ENCODE results near the gene KCNJ15.

DNA sequence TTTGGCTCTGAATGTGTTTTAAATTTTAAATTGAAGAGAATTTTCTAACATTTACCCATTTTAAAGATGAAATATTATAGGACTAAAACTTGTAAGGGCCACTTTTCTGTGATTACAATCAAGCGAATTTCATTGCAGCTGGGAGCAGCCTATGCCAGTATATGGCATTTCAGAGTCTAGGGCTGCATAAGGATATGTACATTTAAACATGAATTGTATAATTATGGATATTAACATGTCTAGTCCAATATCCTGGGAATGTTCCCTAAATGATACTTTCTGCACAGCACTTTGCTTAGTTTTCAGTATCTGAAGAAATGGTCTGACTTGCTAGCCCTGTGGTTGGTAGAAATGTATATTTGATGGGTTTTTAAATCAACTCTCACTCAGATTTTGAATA, 8.4 kb downstream of the KCNJ15 start:
- TF ChIP-seq, protein P1, sequence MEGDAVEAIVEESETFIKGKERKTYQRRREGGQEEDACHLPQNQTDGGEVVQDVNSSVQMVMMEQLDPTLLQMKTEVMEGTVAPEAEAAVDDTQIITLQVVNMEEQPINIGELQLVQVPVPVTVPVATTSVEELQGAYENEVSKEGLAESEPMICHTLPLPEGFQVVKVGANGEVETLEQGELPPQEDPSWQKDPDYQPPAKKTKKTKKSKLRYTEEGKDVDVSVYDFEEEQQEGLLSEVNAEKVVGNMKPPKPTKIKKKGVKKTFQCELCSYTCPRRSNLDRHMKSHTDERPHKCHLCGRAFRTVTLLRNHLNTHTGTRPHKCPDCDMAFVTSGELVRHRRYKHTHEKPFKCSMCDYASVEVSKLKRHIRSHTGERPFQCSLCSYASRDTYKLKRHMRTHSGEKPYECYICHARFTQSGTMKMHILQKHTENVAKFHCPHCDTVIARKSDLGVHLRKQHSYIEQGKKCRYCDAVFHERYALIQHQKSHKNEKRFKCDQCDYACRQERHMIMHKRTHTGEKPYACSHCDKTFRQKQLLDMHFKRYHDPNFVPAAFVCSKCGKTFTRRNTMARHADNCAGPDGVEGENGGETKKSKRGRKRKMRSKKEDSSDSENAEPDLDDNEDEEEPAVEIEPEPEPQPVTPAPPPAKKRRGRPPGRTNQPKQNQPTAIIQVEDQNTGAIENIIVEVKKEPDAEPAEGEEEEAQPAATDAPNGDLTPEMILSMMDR (IDR thresholded peaks at IDR 0.05): no peak
- TF ChIP-seq POLR2A (IDR thresholded peaks at IDR 0.05): no peak
